GM06990 (cell line): ENCODE results near the gene CD81.
A peak's percentile ranks its signal among the peaks of the same experiment; 100 is the strongest.

ENCODE experiments used
- DNase-seq: peaks from one replicate; pipeline ENCODE4 v3.0.0-alpha.2; 2011; ENCODE audit not compliant: insufficient read length; ENCODE audit errors: extremely low read depth
- H3K27me3 ChIP-seq: replicated peaks from 2 replicates; pipeline ENCODE4 v1.6.0; 2011; ENCODE audit warnings: low read length; ENCODE audit not compliant: control insufficient read depth, insufficient read depth
- H3K36me3 ChIP-seq: 2 replicates; pipeline ENCODE4 v1.5.1; 2011; ENCODE audit warnings: low read length; ENCODE audit not compliant: control insufficient read depth, insufficient read depth
- H3K4me3 ChIP-seq: replicated peaks from 2 replicates; pipeline ENCODE4 v1.5.1; 2011; ENCODE audit warnings: low read depth, mild to moderate bottlenecking, control low read depth, low read length
- CTCF ChIP-seq: IDR thresholded peaks from 2 replicates; pipeline ENCODE4 v1.5.1; 2011; ENCODE audit warnings: low read length, control low read depth, mild to moderate bottlenecking, inconsistent platforms; ENCODE audit not compliant: insufficient read depth, poor library complexity, severe bottlenecking

CD81 gene

GRCh38 chr11:2376751-2377451, at the start of gene CD81:
Gene CD81 (plus strand): TSS chr11:2377310. CDS start chr11:2377550, 240 bp downstream.
- Histone ChIP-seq H3K27me3 (no peaks in the 10 kb centered on the region), H3K4me3 (peak within 1 kb of the TSS; percentile 89), H3K36me3 (no peaks in the 10 kb centered on the region; the same call in 1 of the 2 replicates)
- TF ChIP-seq CTCF: no peak
- peak; percentile 59 for DNase-seq

GRCh38 chr11:2328021-2328420, 49.1 kb upstream of the CD81 start:
- TF ChIP-seq CTCF: no peak
- no peaks in the 10 kb centered on the region for H3K27me3 ChIP-seq
- DNase-seq: no peak
- no peak overlapping the region for H3K4me3 ChIP-seq
- no peaks in the 10 kb centered on the region for H3K36me3 ChIP-seq

- H3K36me3 ChIP-seq: no peaks in the 10 kb centered on the region
- DNase-seq: no peak
- TF ChIP-seq CTCF: no peak
- no peaks in the 10 kb centered on the region for H3K27me3 ChIP-seq
- no peak overlapping the region for H3K4me3 ChIP-seq
These were observed 48.3 kb upstream of the CD81 start for GRCh38 chr11:2328656-2329354.

GRCh38 chr11:2329551-2329950, 47.6 kb upstream of the CD81 start:
- no peak overlapping the region for H3K4me3 ChIP-seq
- DNase-seq: no peak
- H3K36me3 ChIP-seq: no peaks in the 10 kb centered on the region
- no peaks in the 10 kb centered on the region for H3K27me3 ChIP-seq
- TF ChIP-seq CTCF: no peak

- no peak for TF ChIP-seq CTCF
- DNase-seq: no peak
- Histone ChIP-seq H3K36me3 (no peaks in the 10 kb centered on the region), H3K4me3 (no peak overlapping the region), H3K27me3 (no peaks in the 10 kb centered on the region)
These were observed 46.4 kb upstream of the CD81 start for GRCh38 chr11:2330696-2331095.
